Adipocyte (in vitro differentiated cells): Measurements from ENCODE around the gene PPP1CC.

ENCODE experiments used
- DNase-seq: peaks from one replicate; pipeline ENCODE4 v3.0.0-alpha.2; 2015; ENCODE audit warnings: low read depth
- H3K27me3 ChIP-seq: replicated peaks from 2 replicates; pipeline ENCODE4 v1.7.0; 2013; ENCODE audit warnings: mild to moderate bottlenecking, low read length, moderate library complexity; ENCODE audit not compliant: control insufficient read depth, insufficient read depth
- H3K36me3 ChIP-seq: 2 replicates; pipeline ENCODE4 v1.7.0; 2013; ENCODE audit warnings: low read length, mild to moderate bottlenecking, moderate library complexity; ENCODE audit not compliant: control insufficient read depth, insufficient read depth, severe bottlenecking
- H3K4me1 ChIP-seq: 2 replicates; pipeline ENCODE4 v1.7.0; 2013; ENCODE audit warnings: mild to moderate bottlenecking, low read length, moderate library complexity; ENCODE audit not compliant: control insufficient read depth, insufficient read depth
- H3K4me3 ChIP-seq: 2 replicates; pipeline ENCODE4 v1.7.0; 2013; ENCODE audit warnings: mild to moderate bottlenecking, low read length, moderate library complexity
- H3K9ac ChIP-seq: 2 replicates; pipeline ENCODE4 v1.7.0; 2013; ENCODE audit warnings: mild to moderate bottlenecking, low read length, moderate library complexity
- H3K9me3 ChIP-seq: 2 replicates; pipeline ENCODE4 v1.7.0; 2013; ENCODE audit warnings: mild to moderate bottlenecking, low read length, moderate library complexity; ENCODE audit not compliant: control insufficient read depth

Gene PPP1CC

DNA sequence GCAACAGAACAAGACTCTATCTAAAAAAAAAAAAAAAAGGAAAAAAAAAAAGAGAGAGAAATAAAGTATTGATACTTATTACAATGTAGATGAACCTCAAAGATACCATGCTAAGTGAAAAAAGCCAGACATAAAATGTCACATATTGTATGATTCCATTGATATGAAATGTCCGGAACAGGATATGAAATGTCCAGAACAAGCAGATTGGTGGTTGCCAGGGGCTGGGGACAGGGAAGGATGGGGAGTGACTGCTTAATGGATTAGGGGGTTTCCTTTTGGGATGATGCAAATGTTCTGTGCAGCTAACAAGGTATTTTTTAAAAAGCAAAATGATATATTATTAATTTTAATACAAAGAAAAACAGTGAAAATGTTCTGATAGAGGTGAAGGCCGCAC, 58.8 kb downstream of the PPP1CC start:
- Histone ChIP-seq H3K4me1 (peaks cover 4% of the 10 kb centered on the region), H3K9ac (no peak overlapping the region), H3K9me3 (peaks cover 3% of the 10 kb centered on the region), H3K36me3 (no peaks in the 10 kb centered on the region), H3K27me3 (peaks cover 22% of the 10 kb centered on the region), H3K4me3 (no peak overlapping the region)
- DNase-seq = no peak

DNA sequence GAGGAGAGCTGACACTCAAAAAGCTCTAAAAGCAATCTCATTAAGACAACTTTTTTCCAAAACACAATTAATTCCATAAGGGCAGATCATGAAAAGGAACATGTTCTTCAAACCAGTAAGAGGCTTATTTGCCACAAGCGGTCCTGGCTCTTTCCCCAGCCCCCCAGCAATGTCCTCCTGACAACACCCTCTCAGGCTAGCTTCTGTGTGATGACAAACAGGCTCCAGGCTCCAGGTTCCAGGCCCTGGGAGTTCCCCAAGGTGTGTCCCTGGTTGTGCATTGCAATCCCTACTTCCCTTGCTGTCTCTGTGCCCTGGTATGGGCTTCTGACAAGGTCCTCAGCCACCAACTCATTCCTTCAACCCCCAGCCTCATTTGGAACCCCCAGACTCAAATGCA, 62.7 kb downstream of the PPP1CC start:
- Histone ChIP-seq H3K9ac (no peak overlapping the region), H3K4me1 (no peaks in the 10 kb centered on the region), H3K27me3 (peaks cover 3% of the 10 kb centered on the region), H3K9me3 (peaks cover 3% of the 10 kb centered on the region), H3K36me3 (no peaks in the 10 kb centered on the region), H3K4me3 (no peak overlapping the region)
- no peak for DNase-seq

DNA sequence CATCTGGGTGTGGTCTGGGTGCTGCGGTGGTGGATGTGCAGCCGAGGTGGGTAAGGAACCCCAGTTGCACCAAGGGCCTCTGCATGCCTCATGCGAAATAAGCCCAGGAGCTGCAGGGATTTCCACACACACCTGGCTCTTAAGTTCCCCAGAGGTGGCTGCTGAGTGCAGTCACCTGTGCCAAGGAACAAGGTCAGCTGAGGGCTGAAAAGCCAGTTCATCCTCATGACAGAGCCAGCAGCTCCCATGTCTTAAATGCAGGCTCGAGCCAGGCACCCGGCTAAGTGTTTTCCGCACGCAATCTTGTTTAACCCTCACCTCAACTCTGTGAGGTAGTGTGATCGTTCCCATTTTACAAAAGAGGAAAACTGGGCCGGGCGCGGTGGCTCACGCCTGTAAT, 63.5 kb downstream of the PPP1CC start:
- DNase-seq = no peak
- no peak overlapping the region for H3K4me3 ChIP-seq
- peaks cover 3% of the 10 kb centered on the region for H3K27me3 ChIP-seq

DNA sequence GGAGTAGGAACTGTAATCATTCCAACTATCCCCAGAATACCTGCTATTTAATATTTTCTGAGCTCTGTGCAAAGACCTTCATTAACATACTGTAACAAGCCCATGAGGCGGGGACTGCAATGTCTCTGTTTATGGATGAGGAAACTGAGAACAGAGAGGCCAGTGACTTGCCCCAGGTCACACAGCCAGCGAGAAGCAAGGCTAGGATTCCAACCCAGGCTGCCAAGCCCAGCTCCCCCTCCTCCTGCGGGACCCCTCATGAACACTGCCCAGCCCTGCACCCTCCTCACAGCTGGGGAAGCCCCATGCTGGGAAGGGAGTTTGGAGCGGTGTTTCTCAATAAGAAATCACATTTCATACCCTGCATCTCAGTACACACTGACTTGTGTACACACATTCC, 64.7 kb downstream of the PPP1CC start:
- H3K4me1 ChIP-seq = no peaks in the 10 kb centered on the region
- peaks cover 6% of the 10 kb centered on the region for H3K9me3 ChIP-seq
- no peak overlapping the region for H3K4me3 ChIP-seq
- H3K9ac ChIP-seq = no peak overlapping the region
- H3K36me3 ChIP-seq = no peaks in the 10 kb centered on the region
- peaks cover 3% of the 10 kb centered on the region for H3K27me3 ChIP-seq
- no peak for DNase-seq

More for the DNA sequence above, 63.5 kb downstream of the PPP1CC start:
- Histone ChIP-seq H3K36me3 (no peaks in the 10 kb centered on the region), H3K9ac (no peak overlapping the region), H3K4me1 (no peaks in the 10 kb centered on the region), H3K9me3 (peaks cover 6% of the 10 kb centered on the region)

- Histone ChIP-seq H3K9ac (no peak overlapping the region), H3K27me3 (peaks cover 3% of the 10 kb centered on the region), H3K36me3 (no peaks in the 10 kb centered on the region), H3K4me3 (no peak overlapping the region), H3K9me3 (peaks cover 6% of the 10 kb centered on the region), H3K4me1 (no peaks in the 10 kb centered on the region)
- no peak for DNase-seq
Observed at GRCh38 chr12:110677206-110677911, 65.3 kb downstream of the PPP1CC start.

DNA sequence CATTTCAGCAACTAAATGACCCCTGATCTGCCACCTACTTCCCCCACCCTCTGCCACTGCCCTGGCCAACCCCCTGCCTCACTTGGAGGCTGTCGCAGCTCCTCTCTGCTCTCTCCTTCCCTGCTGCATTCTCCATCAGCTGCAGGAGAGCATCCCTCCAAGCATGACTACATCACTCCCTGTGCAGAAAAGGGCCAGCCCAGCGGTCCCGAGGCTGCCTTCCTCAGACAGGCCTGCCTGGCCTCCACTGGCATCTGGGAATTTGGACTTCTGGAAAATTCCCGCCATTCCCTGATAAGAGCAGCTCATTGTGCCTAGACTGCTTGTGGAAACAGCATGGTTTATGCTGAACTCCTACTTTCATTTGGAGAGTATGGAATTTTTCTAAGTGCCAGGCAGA, 66.5 kb downstream of the PPP1CC start:
- Histone ChIP-seq H3K4me1 (no peaks in the 10 kb centered on the region), H3K36me3 (no peaks in the 10 kb centered on the region), H3K4me3 (no peak overlapping the region), H3K9ac (no peak overlapping the region), H3K9me3 (peaks cover 6% of the 10 kb centered on the region), H3K27me3 (peaks cover 3% of the 10 kb centered on the region)
- DNase-seq = no peak

DNA sequence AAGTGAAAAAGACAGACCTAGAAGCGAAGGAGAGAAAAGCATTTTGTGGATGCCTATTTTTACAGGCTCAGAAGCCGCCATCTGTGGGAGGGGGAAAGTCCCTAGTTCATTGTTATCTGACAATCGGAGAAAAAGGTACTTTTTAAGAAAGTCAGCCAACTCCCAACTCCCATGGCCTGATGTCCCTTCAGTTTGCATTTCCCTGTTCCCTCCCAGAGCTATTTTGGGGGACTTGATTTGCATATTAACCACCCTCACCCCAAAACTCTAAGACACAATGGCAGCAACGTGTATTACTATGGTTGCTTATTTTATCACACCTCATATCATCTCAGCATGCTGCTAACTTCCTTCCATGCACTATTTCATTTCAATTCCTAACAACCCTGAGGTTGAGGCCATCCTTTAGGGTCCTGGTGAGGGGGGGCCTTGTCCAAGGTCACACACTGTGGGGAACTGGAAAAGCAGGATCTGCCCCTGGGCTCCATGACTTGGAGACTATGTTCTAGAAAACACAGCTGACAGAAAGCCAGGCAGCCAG, 72.5 kb downstream of the PPP1CC start:
- Histone ChIP-seq H3K27me3 (peaks cover 9% of the 10 kb centered on the region), H3K9ac (no peak overlapping the region), H3K9me3 (peaks cover 13% of the 10 kb centered on the region), H3K4me3 (no peak overlapping the region), H3K36me3 (no peaks in the 10 kb centered on the region), H3K4me1 (no peaks in the 10 kb centered on the region)
- DNase-seq = no peak
